ENCODE data around the gene NBAS. TPM values are rescaled to one million over a fixed set of nuclear protein-coding genes. Genes with fewer than 3 reads are reported as not detected.

The NBAS gene
- total and polyA plus RNA-seq, 9 of the 15 experiments (the other 6 are each of a cell fraction or from before 2014, with no cell fraction given): 15.3 to 94.4 (median 69.9) TPM

DNA sequence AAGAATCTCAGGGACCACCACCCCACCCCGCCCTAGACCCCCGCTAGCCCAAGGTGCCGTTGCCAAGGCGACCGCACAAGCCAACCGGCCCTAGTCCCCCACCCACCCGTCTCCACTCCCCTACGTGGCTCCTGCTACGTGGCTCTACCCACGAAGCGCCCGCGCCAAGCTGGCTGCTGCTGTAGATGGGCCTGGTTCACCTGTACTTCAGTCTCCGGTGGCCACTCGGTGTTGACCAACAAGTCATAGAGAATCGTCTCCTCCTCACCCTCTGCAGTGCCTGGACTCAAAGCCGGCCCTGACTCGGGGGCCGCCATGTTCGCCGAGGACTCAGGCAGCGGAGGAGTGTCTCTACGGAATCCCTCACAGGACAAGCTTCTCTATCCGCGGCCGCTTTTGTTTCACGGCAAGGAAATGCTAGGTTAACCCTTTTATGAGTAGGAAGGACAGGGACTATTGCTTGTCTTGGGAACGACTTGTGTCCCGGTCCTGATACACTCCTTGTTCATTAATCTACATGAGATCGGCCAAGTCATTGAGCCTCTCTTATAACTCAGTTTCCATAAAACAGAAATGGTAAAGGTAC, at the start of gene NBAS (continued):
- TF ChIP-seq, protein P1, sequence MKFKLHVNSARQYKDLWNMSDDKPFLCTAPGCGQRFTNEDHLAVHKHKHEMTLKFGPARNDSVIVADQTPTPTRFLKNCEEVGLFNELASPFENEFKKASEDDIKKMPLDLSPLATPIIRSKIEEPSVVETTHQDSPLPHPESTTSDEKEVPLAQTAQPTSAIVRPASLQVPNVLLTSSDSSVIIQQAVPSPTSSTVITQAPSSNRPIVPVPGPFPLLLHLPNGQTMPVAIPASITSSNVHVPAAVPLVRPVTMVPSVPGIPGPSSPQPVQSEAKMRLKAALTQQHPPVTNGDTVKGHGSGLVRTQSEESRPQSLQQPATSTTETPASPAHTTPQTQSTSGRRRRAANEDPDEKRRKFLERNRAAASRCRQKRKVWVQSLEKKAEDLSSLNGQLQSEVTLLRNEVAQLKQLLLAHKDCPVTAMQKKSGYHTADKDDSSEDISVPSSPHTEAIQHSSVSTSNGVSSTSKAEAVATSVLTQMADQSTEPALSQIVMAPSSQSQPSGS (CRISPR knock-in tag; IDR thresholded peaks at IDR 0.05): no peak
- TF ChIP-seq, protein P2, sequence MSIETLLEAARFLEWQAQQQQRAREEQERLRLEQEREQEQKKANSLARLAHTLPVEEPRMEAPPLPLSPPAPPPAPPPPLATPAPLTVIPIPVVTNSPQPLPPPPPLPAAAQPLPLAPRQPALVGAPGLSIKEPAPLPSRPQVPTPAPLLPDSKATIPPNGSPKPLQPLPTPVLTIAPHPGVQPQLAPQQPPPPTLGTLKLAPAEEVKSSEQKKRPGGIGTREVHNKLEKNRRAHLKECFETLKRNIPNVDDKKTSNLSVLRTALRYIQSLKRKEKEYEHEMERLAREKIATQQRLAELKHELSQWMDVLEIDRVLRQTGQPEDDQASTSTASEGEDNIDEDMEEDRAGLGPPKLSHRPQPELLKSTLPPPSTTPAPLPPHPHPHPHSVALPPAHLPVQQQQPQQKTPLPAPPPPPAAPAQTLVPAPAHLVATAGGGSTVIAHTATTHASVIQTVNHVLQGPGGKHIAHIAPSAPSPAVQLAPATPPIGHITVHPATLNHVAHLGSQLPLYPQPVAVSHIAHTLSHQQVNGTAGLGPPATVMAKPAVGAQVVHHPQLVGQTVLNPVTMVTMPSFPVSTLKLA (conservative IDR thresholded peaks at IDR 0.05): peak; percentile 50 to 55
- TF ChIP-seq, protein P3, sequence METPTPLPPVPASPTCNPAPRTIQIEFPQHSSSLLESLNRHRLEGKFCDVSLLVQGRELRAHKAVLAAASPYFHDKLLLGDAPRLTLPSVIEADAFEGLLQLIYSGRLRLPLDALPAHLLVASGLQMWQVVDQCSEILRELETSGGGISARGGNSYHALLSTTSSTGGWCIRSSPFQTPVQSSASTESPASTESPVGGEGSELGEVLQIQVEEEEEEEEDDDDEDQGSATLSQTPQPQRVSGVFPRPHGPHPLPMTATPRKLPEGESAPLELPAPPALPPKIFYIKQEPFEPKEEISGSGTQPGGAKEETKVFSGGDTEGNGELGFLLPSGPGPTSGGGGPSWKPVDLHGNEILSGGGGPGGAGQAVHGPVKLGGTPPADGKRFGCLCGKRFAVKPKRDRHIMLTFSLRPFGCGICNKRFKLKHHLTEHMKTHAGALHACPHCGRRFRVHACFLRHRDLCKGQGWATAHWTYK (CRISPR knock-in tag; IDR thresholded peaks at IDR 0.05): peak; percentile 66; the same call in 1 of the 2 replicates
- TF ChIP-seq MCM2 (IDR thresholded peaks at IDR 0.05; ENCODE audit: low read depth) (no peak), FOXJ3 (CRISPR knock-in tag; IDR thresholded peaks at IDR 0.05) (no peak), NCOA6 (IDR thresholded peaks at IDR 0.05) (no peak), ZNF197 (CRISPR knock-in tag; IDR thresholded peaks at IDR 0.05; ENCODE audit: low read depth) (0 out of 2 replicates have a peak, but pooled peaks have one; percentile 75), ATF7 (IDR thresholded peaks at IDR 0.05) (no peak), SAFB (IDR thresholded peaks at IDR 0.05; ENCODE audit: borderline replicate concordance, low read depth, low read length) (no peak), ZNF23 (CRISPR knock-in tag; IDR thresholded peaks at IDR 0.05) (0 out of 2 replicates have a peak, but pooled peaks have one; percentile 9), CBX1 (IDR thresholded peaks at IDR 0.05; ENCODE audit: low read depth) (no peak), NEUROD1 (IDR thresholded peaks at IDR 0.05; ENCODE audit: borderline replicate concordance, low read depth, low read length, partially characterized antibody) (peak; percentile 70), TOE1 (IDR thresholded peaks at IDR 0.05; ENCODE audit: borderline replicate concordance) (peak; percentile 72; the same call in 1 of the 2 replicates), TOE1 (CRISPR knock-in tag; IDR thresholded peaks at IDR 0.05; ENCODE audit: borderline replicate concordance, low read depth) (no peak), ZNF445 (CRISPR knock-in tag; IDR thresholded peaks at IDR 0.05; ENCODE audit: low read depth) (no peak), RCOR1 (IDR thresholded peaks at IDR 0.05; ENCODE audit: borderline replicate concordance in 1 of 2, low read depth in 2 of 2, low read length in 2 of 2) (peak in 1 of 2 experiments; percentile 67; a peak in 2 of 4 replicates)
- TF ChIP-seq, protein P4, sequence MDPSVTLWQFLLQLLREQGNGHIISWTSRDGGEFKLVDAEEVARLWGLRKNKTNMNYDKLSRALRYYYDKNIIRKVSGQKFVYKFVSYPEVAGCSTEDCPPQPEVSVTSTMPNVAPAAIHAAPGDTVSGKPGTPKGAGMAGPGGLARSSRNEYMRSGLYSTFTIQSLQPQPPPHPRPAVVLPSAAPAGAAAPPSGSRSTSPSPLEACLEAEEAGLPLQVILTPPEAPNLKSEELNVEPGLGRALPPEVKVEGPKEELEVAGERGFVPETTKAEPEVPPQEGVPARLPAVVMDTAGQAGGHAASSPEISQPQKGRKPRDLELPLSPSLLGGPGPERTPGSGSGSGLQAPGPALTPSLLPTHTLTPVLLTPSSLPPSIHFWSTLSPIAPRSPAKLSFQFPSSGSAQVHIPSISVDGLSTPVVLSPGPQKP (CRISPR knock-in tag; IDR thresholded peaks at IDR 0.05): no peak
- TF ChIP-seq, protein P5, sequence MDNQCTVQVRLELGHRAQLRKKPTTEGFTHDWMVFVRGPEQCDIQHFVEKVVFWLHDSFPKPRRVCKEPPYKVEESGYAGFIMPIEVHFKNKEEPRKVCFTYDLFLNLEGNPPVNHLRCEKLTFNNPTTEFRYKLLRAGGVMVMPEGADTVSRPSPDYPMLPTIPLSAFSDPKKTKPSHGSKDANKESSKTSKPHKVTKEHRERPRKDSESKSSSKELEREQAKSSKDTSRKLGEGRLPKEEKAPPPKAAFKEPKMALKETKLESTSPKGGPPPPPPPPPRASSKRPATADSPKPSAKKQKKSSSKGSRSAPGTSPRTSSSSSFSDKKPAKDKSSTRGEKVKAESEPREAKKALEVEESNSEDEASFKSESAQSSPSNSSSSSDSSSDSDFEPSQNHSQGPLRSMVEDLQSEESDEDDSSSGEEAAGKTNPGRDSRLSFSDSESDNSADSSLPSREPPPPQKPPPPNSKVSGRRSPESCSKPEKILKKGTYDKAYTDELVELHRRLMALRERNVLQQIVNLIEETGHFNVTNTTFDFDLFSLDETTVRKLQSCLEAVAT (IDR thresholded peaks at IDR 0.05): peak in 1 of 2 experiments; percentile 17; a peak in 1 of 4 replicates
- TF ChIP-seq, protein P6, sequence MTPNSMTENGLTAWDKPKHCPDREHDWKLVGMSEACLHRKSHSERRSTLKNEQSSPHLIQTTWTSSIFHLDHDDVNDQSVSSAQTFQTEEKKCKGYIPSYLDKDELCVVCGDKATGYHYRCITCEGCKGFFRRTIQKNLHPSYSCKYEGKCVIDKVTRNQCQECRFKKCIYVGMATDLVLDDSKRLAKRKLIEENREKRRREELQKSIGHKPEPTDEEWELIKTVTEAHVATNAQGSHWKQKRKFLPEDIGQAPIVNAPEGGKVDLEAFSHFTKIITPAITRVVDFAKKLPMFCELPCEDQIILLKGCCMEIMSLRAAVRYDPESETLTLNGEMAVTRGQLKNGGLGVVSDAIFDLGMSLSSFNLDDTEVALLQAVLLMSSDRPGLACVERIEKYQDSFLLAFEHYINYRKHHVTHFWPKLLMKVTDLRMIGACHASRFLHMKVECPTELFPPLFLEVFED (CRISPR knock-in tag; conservative IDR thresholded peaks at IDR 0.05): no peak

Data from K562 (cell line).